DMS53 treated with DMSO at 0.1 percent for 48 hours (cell line): ENCODE results near the gene WFS1.

Source experiments
- DNase-seq: peaks from one replicate; lab custom pipeline; 2025; ENCODE audit not compliant: unreplicated experiment; lab: John Stamatoyannopoulos, UW

WFS1 gene

DNA sequence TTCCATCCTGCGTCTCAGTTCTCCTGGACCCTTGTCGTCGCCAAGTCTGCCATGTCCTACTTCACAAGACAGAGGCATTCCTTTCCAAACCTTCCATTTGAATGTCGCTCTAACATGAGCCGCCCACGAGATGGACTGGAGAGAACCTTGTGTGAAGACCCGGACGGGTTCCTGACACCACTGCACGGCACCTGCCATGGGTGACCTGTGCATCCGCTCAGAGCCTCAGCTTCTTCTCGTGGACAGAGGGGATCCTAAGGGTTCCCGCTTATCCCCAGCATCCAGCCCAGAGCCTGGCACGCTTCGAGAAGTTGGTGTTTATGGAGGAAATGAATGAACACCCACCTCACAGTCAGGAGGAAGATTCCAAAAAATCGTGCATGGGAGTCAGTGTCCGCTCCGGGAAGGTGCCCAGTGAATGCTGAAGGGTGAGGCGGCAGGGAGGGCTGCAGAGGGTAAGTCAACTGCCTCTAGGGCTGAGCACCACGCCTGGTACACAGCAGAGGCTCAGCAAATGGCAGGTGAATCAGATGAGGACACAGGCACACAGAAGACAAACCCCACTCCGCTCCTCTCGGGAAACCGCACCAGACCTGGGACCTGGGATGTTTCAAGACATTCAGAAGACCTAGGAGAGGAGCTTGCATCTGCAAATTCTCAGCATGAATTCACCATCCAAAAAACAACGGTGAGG is 52.6 kb downstream of the WFS1 start:
- no peak for DNase-seq

GRCh38 chr4:6322761-6323566 is 53.3 kb downstream of the WFS1 start:
- no peak for DNase-seq

DNA sequence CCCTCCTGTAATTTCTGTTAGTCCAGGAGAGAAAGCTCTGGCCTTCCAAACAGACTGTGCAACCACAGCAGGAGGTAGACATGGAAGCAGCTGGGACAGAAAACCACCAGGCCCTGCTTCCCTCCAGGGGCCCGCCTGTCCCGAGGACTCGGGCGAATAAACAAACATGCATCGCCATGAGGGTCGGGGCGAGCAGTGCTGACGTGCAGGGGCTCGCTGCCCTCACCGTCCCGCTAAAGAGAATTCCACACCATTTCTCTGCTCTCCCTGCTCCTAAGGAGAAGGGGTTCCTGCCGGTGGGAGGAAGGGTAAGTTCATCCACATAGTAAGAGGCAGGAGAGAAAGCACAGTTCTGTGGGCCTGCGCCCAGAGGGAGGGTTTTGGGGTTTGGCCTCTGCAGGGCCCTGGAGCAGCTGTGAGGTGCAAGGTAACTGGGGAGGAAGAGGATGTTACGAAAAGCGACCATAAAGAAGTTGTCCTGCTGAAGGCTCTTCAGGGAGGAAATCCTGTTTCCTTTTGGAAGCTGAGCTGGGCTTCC is 54.9 kb downstream of the WFS1 start:
- DNase-seq, result no peak

DNA sequence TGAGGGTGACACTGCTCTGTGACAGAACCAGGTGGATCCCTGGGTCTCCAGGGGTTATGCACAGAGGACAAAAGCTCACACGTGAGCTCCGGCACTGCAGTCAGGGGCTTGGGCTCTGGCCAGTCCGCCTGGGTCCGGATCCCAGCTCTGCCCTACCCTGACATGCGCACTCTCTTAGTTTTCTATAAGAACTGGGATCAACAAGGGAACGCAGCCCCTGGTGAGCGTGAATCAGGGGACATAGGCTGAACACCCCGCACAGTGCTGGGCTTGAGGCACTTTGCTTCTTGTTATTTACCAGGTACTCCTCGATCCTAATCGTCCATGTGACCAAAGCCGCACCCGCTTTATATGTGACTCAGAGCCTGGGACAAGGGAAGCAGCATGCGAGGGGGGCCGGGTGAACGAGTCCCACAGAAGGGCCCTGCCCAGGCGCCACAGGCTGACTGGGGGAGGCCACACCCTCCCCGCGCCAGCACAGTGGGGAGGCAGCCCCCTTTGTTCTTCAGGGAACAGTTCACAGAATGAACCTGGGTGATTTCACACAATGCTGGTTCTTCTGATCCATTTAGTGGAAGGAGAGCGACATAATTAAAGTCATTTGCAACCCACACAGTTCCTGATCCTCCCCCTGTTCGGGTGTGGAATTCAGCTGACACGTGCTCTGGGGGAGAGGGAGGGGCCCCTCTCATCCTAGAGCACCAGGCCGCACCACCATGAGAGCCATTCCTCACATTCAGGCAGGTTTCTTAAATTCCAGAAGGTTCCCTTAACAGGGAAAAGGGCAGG is 55.5 kb downstream of the WFS1 start:
- no peak for DNase-seq

DNA sequence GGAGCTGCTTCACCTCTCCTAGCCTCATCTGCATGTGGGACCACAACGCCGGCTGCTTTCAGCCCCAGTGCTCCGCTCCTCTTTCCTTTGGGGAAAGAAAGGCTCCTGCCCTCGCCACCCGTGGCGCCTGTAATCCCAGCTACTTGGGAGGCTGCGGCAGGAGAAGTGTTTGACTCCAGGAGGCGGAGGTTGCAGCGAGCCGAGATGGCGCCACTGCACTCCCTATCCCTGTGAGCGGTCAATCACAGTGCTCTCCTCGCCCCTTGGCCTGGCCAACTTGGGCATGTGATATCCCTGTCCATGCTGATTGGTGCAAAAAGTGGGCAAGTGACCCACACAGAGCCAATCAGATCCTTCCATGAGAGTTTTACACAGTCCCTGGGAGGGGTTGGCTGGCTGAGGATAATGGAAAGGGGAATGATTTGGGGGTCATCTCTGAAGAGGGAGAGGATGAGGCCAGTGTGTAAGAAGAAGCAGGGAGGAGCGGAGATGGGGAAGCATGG is 56.2 kb downstream of the WFS1 start:
- DNase-seq, result no peak

DNA sequence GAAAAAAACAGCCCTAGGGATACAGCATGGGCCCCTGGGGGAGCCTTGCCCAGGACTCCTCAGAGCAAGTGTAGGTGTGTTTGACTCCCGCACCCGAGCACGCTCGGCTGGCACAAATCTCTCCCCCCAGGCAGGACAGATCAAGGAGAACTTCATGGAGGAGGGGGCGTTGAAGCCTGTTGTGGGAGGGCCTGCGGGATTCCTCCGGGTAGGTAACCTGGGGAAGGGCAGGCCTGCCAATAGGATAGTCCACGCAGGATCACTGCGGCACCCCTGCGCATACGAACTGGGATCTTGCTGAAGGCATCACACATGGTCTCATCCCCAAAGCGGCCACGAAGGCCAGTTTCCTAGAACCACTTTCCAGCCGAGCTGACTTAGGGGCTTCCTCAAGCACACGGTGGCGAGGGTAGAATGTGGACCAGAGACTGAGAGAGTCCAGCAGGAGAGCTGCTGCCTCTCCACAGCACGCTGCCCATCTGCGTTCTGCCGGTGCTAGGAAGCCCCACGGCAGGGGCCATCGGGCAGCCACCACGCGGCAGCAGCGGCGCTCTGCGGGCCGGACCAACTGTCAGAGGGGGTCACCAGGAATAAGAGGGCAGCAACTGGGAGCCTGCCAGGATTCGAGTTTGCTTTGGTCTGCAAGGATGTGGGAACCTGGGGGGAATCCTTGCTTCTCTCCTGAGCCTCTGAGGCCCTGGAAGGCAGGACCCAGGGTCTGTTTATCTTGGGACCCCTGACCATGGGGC is 56.8 kb downstream of the WFS1 start:
- no peak for DNase-seq

- peak; percentile 72 for DNase-seq
Observed at GRCh38 chr4:6327220-6327917, 57.7 kb downstream of the WFS1 start.

GRCh38 chr4:6328526-6328925 is 58.9 kb downstream of the WFS1 start:
- no peak for DNase-seq

- no peak for DNase-seq
Observed at GRCh38 chr4:6329478-6330383, 60.1 kb downstream of the WFS1 start.

DNA sequence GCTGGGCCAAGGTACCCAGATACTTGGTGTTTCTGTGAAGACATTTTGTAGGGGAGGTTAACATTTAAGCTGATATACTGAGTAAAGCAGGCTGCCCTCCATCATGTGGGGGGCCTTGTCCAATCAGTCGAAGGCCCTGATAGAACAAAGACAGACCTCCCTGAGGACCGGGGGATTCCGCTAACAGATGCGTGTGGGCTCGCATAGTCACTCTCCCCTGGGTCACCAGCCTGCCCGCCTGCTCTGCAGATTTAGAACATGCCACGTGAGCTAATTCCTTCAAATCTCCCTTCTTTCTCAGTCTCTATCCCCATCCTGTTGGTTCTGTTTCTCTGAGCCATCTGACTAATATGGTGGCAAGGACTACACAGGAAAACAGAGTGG is 60.7 kb downstream of the WFS1 start:
- no peak for DNase-seq

GRCh38 chr4:6331018-6331417 is 61.4 kb downstream of the WFS1 start:
- peak; percentile 57 for DNase-seq

DNA sequence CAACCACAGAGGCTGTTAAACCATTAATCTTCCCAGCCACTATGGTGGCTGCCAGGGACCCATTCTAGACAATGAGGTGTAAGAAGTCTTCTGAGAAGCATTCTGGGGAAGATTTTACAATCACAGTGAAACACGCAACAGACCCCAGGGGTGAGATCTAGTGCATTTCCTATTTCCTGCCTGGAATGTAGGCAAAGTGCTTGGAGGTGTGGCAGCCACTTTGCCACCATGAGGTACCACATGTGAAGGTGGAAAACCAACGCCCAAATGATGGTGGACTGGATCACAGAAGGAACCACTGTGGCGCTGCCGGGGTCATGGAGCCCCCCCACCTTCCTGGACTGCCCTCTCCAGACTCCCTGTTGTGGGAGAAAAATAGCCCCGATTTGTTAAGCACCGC is 61.8 kb downstream of the WFS1 start:
- DNase-seq, result no peak

DNA sequence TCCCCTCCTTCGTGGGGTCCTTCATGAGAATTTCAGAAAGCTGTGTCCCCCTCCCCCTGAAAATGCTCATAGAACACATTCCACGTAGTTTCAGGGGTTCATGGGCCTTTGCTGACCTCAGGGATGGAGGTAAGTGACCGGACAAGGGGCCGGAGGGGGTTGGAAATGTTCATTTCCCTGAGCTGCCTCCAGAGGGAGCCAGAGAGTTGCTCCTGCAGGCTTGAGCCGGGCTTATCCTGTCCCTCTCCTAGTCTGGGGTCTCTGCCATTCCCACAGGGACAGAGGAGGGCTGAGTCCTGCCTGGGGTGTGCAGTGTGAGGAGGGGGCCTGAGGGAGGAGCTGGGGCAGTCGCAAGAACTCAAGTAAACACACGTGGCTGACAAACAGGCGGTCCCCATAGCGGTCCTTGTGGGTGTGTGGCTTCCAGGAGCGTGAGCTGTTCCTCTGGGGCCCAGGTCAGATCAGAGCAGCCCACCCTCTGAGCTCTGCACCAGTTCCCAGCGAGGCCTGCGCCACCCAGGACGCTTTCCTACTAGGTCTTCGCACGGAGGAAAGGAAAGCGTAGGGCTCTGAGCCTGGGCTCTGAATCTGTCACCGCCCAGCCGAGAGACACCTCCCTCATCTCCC is 62.5 kb downstream of the WFS1 start:
- DNase-seq, result peak; percentile 17

DNA sequence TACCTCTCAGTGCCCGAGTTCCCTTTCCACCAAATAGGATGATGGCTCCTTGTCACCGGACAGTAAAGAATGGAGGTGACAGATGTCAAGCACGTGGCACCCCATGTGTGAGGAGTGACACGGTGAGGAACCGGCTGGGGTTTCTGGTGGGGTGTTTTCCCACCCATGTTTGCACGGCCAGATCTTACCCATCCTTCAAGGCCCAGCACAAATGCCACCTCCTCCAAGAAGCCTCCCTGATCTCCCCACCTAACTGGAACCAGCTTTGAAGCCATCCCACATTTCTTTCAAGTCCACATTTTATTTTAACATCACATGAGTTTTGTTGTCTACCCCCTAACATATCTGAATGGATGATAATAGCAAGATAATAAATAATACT is 63.0 kb downstream of the WFS1 start:
- no peak for DNase-seq

DNA sequence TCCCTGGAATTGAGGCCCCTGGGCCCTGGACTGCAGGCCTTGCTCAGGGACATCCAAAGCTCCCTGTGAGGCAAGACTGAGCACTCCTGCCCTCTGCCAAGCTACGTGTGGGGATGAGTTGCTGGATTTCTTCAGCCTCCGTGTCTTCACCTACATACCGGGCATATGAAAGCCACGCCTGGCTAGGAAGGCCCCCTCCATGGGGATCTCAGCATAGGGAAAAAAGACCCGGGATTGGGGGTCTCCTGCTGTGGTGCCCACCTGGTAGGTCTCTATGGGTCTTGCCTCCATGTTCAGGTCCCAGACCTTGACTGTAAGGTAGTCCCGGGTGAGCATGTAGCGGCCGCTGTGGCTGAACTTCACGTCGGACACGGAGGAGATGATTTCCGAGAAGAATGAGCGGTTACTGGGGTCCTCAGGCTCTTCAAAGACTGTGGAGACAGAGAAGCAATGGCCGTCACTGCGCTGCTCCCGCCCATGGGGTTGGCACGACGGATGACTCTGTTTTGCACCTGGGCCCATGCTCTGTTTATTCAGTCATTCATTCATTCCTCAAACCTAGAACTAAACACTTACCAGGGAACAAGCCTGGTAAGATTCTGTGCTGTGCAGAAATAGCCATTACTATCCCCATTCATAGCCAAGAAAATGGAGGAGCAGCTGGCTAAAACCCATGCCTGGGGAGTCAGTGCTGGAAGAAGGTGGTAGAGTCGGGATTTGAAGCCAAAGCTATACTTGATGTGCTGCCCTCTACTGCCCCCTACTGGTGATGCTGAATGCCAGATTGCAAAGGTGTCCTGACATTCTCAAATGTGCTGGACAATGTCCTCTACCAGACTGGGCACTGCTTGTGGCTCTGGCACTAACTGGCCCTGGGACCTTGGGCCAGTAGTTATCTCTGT is 63.9 kb downstream of the WFS1 start:
- DNase-seq, result no peak

GRCh38 chr4:6334203-6334887 is 64.7 kb downstream of the WFS1 start:
- DNase-seq, result no peak

GRCh38 chr4:6335040-6335590 is 65.5 kb downstream of the WFS1 start:
- DNase-seq, result no peak
